HepG2 (cell line): ENCODE data around the gene KAZALD1. TPM values are rescaled to one million over a fixed set of nuclear protein-coding genes. Genes with fewer than 3 reads are reported as not detected.

Source experiments
- CREM ChIP-seq, 2 experiments: sonication (generic) in 1 of 2; formaldehyde crosslinking in 1 of 2; IDR thresholded peaks; 2 replicates each; pipeline versions ENCODE4 v1.4.0 to v1.6.1; 2016 to 2020; ENCODE audit warnings: antibody characterized with exemption in 1 of 2, mild to moderate bottlenecking in 1 of 2, missing genetic modification reagents in 1 of 2
- JUN ChIP-seq: sonication (generic); formaldehyde crosslinking; IDR thresholded peaks from 2 replicates; pipeline ENCODE4 v1.4.0; 2020; ENCODE audit warnings: mild to moderate bottlenecking, missing genetic modification reagents
- KAT2B ChIP-seq: fragments of 150-350 bp; IDR thresholded peaks from 2 replicates; pipeline ENCODE4 v1.6.1; 2014; ENCODE audit warnings: low read depth, low read length, borderline replicate concordance
- NFAT5 ChIP-seq: sonication (generic); formaldehyde crosslinking; IDR thresholded peaks from 2 replicates; pipeline ENCODE4 v1.4.0; 2020; ENCODE audit warnings: missing genetic modification reagents
- PLSCR1 ChIP-seq: sonication (generic); formaldehyde crosslinking; IDR thresholded peaks from 2 replicates; pipeline ENCODE4 v1.5.0; 2020; ENCODE audit warnings: missing genetic modification reagents, mild to moderate bottlenecking, borderline replicate concordance
- POGZ ChIP-seq: sonication (generic); formaldehyde crosslinking; IDR thresholded peaks from 2 replicates; pipeline ENCODE4 v1.4.0; 2020; ENCODE audit warnings: mild to moderate bottlenecking, missing genetic modification reagents
- TEAD3 ChIP-seq: optimal IDR thresholded peaks from 2 replicates; pipeline ENCODE3; 2016; ENCODE audit warnings: borderline replicate concordance
- ZKSCAN1 ChIP-seq: fragments of 150-350 bp; IDR thresholded peaks from 2 replicates; pipeline ENCODE4 v1.6.1; 2014; ENCODE audit warnings: low read length
- ZNF331 ChIP-seq: sonication (generic); formaldehyde crosslinking; IDR thresholded peaks from 2 replicates; pipeline ENCODE4 v1.4.0; 2020; ENCODE audit warnings: missing genetic modification reagents
- ZNF556 ChIP-seq: sonication (generic); formaldehyde crosslinking; IDR thresholded peaks from 2 replicates; pipeline ENCODE4 v1.4.0; 2020; ENCODE audit warnings: mild to moderate bottlenecking, missing genetic modification reagents, borderline replicate concordance
- polyA plus RNA-seq, 8 experiments: library from polyadenylated mRNA; depleted of rRNA in 3 of 8; stranded (reverse) in 7 of 8; unstranded in 1 of 8; fragments of >200 nt; fragmentation: Illumina TruSeq in 4 of 8; extraction: Trizol in 4 of 8; gene quantifications; 2 replicates each; pipeline versions ENCODE4 v1.2.1 to v1.2.3, GENCODE V29; 2011 to 2016; ENCODE audit warnings: low read depth in 4 of 8, missing spikeins in 1 of 8, mixed read lengths in 1 of 8; ENCODE audit not compliant: insufficient read depth in 1 of 8
- total RNA-seq, 5 experiments: library from RNA; depleted of rRNA; stranded (reverse); fragments of >200 nt; fragmentation: Illumina TruSeq; extraction: Trizol; gene quantifications; 2 replicates each; pipeline ENCODE4 v1.2.3, GENCODE V29; 2016; ENCODE audit warnings: low read depth in 1 of 5
- TF ChIP-seq, protein P1 (sequence below): sonication (generic); formaldehyde crosslinking; IDR thresholded peaks from 2 replicates; pipeline ENCODE4 v1.4.0; 2020; ENCODE audit warnings: mild to moderate bottlenecking, low read depth, missing genetic modification reagents
- TF ChIP-seq, protein P2 (sequence below), 2 experiments: sonication (generic) in 1 of 2; formaldehyde crosslinking in 1 of 2; IDR thresholded peaks; 2 replicates each; pipeline versions ENCODE4 v1.6.1 to v1.9.0; 2014 to 2022; ENCODE audit warnings: antibody characterized with exemption in 1 of 2, borderline replicate concordance in 1 of 2, inconsistent platforms in 1 of 2, low read depth in 1 of 2, missing genetic modification reagents in 1 of 2
- TF ChIP-seq, protein P3 (sequence below): IDR thresholded peaks from 2 replicates; pipeline ENCODE4 v1.6.1; 2016; ENCODE audit warnings: missing compliant biosample characterization, missing genetic modification reagents, borderline replicate concordance

Gene KAZALD1
- total and polyA plus RNA-seq, 2 of the 13 experiments (the other 11 are each of a cell fraction or from before 2014, with no cell fraction given), result 16.7 to 27.7 TPM

DNA sequence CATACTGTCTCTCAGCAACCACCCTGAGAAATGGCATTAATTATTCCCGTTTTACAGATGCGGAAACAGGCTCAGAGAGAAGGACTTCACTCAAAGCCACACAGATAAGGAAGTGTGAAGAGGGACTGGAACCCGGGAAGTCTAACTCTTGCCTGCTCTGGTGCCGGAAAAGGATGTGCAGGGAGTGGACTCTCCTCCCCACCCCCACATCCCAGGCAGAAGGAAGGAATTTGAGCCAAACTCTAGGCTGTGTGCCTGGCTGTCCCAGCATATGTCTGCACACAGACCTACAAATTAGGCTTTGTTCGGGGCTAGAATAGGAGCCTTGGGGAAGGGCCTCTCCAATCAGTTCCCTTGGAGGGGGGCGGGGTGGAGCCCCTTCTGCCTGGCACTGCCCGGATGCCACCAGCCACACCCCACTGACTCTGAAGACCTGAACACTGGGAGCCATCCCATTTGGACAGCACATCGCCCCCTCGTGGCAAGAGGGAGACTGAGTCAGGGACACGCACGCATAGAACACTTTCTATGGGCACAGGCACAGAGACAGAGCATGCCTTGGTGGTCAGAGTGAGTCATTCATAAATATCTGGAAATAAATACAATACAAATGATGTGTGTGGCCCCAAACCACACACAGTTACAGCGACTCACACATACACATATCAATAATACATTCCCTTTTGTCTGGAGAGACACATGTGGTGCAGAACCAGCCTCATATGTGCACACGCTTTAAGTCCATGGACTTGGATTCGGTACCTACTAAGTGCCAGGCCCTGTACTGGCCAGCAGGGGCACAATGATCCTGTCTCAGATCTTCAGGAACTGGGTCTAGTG, 49.0 kb upstream of the KAZALD1 start (continued):
- TF ChIP-seq NFAT5 (CRISPR knock-in tag), result no peak
- TF ChIP-seq KAT2B, result no peak
- TF ChIP-seq ZKSCAN1, result peak; percentile 97
- no peak for TF ChIP-seq POGZ (CRISPR knock-in tag)
- TF ChIP-seq PLSCR1, result no peak
- TF ChIP-seq, protein P1, sequence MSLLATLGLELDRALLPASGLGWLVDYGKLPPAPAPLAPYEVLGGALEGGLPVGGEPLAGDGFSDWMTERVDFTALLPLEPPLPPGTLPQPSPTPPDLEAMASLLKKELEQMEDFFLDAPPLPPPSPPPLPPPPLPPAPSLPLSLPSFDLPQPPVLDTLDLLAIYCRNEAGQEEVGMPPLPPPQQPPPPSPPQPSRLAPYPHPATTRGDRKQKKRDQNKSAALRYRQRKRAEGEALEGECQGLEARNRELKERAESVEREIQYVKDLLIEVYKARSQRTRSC (CRISPR knock-in tag), result no peak
- 0 out of 2 replicates have a peak, but pooled peaks have one; percentile 37 for TF ChIP-seq ZNF556 (CRISPR knock-in tag)
- TF ChIP-seq, protein P2, sequence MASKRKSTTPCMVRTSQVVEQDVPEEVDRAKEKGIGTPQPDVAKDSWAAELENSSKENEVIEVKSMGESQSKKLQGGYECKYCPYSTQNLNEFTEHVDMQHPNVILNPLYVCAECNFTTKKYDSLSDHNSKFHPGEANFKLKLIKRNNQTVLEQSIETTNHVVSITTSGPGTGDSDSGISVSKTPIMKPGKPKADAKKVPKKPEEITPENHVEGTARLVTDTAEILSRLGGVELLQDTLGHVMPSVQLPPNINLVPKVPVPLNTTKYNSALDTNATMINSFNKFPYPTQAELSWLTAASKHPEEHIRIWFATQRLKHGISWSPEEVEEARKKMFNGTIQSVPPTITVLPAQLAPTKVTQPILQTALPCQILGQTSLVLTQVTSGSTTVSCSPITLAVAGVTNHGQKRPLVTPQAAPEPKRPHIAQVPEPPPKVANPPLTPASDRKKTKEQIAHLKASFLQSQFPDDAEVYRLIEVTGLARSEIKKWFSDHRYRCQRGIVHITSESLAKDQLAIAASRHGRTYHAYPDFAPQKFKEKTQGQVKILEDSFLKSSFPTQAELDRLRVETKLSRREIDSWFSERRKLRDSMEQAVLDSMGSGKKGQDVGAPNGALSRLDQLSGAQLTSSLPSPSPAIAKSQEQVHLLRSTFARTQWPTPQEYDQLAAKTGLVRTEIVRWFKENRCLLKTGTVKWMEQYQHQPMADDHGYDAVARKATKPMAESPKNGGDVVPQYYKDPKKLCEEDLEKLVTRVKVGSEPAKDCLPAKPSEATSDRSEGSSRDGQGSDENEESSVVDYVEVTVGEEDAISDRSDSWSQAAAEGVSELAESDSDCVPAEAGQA (IDR thresholded peaks at IDR 0.05; ENCODE audit: low read depth), result no peak
- TF ChIP-seq, protein P2 (CRISPR knock-in tag; IDR thresholded peaks at IDR 0.05; ENCODE audit: borderline replicate concordance), result no peak
- TF ChIP-seq, protein P3, sequence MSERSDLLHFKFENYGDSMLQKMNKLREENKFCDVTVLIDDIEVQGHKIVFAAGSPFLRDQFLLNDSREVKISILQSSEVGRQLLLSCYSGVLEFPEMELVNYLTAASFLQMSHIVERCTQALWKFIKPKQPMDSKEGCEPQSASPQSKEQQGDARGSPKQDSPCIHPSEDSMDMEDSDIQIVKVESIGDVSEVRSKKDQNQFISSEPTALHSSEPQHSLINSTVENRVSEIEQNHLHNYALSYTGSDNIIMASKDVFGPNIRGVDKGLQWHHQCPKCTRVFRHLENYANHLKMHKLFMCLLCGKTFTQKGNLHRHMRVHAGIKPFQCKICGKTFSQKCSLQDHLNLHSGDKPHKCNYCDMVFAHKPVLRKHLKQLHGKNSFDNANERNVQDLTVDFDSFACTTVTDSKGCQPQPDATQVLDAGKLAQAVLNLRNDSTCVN, result peak; percentile 34; the same call in 1 of the 2 replicates
- TF ChIP-seq TEAD3, result peak; percentile 9
- TF ChIP-seq ZNF331 (CRISPR knock-in tag), result peak; percentile 53; the same call in 1 of the 2 replicates
- TF ChIP-seq JUN (CRISPR knock-in tag), result no peak
- TF ChIP-seq CREM (IDR thresholded peaks at IDR 0.05), result no peak
- TF ChIP-seq CREM (CRISPR knock-in tag; IDR thresholded peaks at IDR 0.05), result no peak
